Measurements from ENCODE around the gene CFAP54.
"Not testable (repeated sequence)": the region's sequence is repeated elsewhere in the genome, so short reads cannot be mapped to it uniquely, and the experiment has no call there.

CFAP54 gene

DNA sequence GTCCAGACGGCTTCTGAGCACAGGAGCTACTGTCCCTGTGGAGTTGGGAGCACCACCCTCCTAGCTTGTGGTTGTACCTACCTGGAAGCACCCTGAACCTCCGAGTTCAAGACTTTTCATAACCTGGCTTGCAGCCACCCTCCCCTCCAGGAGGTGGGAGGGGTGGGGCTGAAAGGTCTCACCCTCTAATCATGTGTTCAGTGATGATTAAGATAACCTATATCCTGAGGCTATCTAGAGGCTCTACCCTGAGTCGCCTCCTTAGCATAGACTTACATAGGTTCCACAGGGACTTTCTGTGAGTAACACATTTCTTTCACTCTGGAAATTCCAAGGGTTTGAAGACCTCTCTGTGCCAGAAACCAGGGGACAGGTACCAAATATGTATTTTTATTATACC, 146.5 kb downstream of the CFAP54 start:
- DNase-seq: no peak

DNA sequence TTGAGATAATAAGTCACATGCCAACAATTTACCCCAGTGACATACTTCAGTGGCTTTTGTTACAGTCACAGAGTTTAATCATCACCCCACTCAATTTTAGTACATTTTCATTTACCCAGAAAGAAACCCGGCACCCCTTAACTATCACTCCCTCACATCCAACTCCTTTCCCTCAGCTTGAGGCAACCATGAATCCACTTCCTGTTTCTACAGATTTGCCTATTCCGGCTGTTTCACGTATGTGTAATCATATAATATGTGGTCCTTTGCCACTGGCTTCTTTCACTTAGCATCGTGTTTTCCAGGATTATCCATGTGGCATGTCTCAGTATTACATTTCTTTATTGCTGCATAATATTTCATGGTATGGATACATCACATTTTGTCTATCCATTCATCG, 147.5 kb downstream of the CFAP54 start:
- no peak for DNase-seq

DNA sequence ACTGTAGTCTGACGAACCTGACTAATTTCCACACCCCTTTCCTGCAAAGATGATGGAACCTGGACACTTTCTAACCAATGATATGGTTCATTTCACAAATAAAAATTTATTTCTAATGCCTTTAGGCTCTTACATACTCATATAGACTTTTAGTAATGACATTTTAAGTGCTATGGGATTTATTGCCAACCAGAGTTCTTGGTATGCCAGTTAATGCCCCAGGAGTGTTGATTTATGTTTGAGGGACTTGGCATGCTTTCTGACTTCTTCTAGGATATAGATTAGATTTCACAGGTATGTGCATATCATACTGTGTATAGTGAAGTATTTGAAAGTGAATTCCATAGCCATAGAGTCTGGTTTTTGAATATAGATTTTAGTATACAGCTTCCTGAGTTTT, 159.5 kb downstream of the CFAP54 start:
- no peak for DNase-seq

DNA sequence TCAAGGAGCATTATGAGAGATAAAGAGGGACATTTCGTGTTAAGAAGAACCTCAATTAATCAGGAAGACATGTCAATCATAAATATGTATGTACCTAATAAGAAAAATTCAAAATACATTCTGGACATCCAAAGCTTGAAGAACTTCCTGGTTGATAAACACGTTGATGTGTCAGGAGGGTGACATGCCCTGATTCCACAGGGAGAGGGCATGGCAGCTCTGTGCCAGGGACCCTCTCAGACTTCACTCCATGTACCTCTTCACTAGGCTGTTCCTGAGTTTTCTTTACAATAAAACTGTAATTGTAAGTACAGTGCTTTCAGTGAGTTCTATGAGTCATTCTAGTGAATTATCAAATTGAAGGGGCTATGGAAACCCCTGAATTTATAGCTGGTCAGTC, 163.5 kb downstream of the CFAP54 start:
- no peak for DNase-seq

DNA sequence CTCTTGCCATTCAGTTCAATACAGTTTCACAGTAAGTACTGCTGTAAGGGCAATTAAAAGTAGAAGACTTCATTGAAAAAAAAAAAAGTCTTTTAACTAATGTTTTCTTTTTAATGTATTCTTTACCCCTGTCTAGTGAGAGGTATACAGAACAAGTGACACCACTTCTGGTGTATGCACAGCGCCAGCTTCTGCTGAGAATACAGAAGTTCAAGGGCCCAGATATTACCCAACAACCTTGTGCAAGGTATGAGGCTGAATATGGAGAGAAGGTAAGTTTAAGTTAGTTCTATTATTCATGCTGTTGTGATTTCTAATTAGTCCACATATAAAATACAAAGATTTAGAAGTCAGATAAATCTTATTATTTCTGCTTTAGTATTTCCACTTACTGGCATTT, 168.7 kb downstream of the CFAP54 start:
- DNase-seq: no peak

DNA sequence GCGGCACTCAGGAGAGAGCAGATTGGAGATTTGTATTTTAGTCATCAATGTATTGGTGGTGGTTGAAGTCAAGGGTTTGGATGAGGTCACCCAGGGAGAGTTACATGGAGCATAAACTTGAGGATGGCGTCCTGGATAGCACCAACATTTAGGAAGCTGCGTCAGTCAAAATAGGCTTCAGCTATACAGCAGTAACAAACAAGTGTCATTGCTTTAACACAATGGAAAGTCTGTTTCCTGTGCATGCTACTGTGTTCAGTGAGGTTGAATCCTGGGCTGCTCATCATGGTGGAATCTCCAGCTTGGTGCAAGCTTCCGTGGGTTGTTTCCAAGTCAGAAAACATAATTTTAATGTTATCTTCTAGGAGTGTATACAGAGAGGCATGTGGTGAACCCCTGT, 180.4 kb downstream of the CFAP54 start:
- no peak for DNase-seq

DNA sequence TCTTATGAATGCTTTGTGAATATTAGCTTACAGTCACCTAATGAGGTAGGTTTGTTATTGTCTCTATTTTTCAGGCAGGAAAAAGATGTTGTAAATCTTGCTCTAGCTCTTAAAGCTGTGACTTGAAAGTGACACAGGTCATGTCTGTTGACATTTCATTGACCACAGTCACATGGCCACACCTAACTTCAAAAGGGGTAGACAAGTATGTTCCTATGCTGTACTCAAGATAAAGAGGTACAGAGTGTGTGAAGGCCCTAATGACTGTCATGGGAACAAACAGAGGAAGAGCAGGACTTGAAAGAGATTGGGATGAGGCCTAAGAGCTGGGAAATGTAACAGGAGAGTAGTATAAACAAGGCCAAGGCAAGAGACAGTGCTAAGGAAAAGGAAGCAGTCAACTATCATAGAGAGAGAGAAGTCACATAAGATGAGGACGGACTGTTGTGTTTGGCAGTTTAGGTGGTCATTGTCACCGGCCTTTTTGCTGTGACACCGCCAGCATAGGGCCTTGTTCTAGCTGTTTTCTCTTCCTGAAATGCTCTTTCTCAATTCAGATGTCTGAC, 181.0 kb downstream of the CFAP54 start:
- no peak for DNase-seq

DNA sequence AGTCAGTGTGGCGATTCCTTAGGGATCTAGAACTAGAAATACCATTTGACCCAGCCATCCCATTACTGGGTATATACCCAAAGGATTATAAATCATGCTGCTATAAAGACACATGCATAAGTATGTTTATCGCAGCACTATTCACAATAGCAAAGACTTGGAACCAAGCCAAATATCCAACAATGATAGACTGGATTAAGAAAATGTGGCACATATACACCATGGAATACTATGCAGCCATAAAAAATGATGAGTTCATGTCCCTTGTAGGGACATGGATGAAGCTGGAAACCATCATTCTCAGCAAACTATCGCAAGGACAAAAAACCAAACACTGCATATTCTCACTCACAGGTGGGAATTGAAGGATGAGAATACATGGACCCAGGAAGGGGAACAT, 186.1 kb downstream of the CFAP54 start:
- DNase-seq: not testable (repeated sequence)

DNA sequence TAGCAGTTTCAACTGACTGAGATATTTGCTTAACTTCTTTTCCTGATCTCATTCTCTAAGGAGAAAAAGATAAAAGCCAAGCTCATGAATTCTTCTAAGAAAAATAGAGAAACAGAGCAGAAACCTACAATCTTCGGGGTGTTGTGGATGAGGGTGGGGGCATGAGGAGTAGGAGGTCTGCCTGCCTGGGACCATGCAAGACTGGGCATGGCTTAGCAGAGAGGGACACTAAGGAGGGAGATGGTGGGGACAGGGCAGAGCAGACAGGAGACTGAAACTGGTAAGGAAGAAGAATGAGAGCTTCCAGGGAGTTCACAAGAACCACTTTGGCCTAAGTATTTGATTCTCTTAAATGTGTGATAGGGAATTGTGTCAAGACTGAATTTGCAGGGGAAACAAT, 188.0 kb downstream of the CFAP54 start:
- no peak for DNase-seq

DNA sequence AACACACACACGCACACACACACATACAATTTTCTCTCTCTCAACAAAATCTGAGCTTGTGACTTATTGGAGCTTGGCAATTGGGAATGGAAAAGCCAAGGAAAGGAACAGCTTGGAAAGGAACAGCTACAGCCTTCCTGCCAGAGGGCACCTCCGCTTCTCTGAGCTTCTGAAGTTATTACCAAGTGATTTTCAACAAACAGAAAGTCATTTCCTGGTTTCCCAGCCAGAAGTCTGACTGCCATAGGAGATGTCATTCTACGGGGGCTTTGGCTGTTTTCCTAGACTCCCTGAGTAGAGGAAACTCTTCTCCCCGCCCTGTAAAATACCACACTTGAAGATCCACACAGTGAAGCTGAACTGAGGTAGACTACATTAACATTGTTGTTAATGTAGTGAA, 198.3 kb downstream of the CFAP54 start:
- no peak for DNase-seq

DNA sequence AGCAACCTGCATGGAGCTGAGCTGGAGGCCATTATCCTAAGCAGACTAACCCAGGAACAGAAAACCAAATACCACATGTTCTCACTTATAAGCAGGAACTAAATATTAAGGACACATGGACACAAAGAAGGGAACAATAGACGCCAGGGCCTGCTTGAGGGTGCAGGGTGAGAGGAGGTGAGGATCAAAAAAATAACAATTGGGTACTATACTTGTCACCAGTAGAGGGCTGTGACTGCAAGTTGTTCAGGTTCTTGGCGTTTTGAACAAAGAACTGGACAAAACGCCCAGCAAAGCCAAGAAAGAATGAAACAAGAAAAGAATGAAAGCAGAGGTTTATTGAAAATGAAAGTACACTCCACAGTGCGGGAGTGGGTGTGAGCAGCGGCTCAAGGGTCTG, 209.1 kb downstream of the CFAP54 start:
- DNase-seq: no peak

DNA sequence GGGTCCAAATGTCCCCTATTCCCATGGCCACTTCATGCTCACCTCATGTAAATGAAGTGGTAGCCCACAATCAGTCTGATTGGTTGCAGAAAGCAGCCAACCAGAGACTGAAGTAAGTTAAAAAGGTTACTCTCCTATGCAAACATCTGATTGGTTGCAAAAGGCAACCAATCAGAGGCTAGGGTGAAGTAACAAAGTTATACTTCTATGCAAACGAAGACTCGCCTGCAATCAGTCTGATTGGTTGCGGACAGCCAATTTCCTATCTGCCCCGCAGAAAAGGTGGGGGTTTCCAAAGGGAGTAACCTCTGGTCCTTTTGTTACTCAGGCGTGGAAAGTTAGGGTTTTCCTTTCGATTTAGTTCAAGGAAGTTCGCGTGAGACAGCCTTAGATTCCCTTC, 209.6 kb downstream of the CFAP54 start:
- DNase-seq: no peak

DNA sequence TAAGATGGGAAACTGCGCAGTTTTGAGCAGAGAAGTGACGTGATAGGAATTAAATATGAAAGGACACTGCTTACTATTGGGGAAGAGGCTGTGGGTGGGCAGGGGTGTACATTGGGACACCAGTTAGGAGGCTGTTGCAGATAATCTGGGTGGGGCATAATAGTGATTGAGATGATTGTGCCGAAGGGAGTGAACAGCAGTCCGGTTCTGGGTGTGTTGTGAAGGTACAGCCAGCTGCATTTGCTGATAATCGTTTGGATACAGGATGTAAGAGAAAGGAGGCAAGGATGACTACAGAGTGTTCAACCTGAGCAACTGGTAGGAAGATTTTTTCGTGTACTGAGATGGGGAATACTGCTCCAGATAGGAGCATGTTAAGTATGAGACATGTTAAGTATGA, 212.5 kb downstream of the CFAP54 start:
- DNase-seq: no peak

DNA sequence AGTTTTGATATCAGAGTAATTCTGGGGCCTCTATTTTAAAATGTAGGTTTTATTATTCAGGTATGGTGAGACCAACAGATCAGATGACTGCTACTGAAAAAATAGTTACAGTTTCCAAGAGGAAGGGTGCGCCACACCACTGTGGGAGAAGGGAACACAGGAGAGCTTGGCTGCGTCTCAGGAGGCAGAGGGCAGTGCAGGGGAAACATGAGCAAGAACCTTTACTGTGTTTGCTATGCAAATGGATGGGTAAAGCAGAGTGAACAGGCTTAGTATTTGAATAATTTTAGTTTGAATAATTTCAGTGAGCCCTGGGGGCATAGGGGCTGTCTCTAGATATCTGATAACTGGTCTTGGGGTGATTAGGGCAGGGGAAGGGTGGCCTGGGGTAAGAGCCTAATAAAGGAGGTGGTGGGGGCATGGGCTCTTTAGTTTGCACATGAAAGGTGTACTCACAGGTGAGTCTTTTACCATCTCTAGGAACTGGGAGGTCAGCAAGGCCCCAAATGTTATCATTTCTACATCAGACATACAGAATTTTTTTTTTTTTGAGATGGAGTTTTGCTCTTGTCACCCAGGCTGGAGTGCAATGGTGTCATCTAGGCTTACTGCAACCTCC, 220.9 kb downstream of the CFAP54 start:
- DNase-seq: no peak

DNA sequence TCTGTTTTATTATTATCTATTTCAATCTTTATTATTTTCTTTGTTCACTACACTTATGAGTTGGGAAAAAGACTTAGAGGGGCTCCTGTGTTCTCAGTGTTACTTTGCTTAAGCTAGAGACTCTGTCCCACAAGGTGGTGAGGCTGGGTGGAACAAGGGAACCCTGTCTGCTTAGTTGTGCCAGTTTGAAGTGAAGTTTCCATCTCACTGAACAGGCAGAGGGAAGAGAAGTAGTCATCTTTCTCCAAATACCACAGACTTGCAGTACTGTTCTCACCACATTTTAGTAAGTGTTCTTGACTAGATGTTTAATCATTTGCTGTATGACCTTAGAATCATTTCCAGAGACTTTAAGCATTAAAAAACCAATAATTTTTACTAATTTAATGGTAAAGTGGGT, 222.0 kb downstream of the CFAP54 start:
- DNase-seq: no peak

DNA sequence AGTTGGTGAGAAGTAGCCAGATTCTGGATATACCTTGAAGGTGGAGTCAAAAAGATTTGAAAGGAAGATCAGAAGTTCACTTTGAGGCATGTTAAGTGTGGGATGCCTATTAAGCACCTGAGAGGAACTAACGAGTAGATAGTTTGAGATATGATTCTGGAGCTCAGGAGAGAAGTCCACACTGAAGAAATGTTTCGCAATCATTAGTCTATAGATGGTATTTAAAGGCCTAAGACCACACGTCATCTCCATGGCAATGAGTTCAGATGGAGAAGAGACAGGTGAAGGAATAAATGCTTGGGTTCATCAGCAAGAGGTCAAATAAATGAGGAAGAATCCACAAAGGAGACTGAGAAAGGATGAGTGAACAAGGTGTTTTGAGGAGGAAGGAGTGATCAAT, 224.8 kb downstream of the CFAP54 start:
- DNase-seq: no peak

DNA sequence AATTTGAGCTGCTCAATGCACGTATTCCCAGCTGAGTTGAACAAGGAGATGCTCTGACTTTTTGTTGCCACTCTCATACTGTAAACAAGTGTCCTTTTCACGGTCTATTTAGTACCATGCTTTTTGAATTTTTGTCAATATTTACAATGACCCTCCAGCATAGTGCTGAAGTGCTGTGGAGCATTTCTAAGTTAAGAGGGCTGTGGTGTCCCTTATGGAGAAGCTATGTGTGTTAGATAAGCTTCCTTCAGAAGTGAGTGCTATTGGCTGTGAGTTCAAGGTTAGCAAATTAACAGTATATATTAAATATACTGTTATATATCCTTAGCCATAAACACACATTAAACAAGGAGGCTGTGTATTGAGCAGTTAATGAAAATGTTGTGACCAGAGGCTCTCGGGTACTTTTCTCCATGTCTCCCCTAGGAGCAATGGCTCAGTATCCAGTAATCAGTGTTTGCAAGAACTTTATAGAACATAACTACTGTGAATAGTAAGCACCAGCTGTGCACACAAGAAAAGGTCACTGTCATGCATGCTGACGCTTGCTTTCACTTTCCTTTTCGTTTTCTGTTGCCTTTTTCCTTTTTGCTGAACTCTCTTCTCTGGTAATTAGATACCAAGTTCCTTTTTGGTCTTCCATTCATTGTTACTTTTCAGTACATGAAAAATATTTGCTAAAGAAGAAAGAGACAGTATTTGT, 230.4 kb downstream of the CFAP54 start:
- DNase-seq: no peak

DNA sequence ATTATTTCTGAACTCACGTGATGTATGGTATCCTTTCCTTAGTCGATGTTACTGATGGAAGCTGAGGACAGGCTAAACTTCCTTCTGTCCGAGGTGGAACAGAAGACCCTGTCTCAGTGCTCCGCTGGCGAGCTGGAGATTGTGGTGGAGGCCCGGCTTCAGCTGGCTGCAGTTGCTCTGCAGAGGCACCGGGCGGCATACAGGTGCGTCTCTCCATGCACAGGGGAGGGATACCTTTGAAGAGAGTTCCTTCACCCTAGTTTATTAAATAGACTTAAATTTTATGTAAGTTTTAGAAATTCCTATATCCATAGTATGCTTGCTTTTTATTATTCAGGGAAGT, 231.0 kb downstream of the CFAP54 start:
- DNase-seq: no peak

DNA sequence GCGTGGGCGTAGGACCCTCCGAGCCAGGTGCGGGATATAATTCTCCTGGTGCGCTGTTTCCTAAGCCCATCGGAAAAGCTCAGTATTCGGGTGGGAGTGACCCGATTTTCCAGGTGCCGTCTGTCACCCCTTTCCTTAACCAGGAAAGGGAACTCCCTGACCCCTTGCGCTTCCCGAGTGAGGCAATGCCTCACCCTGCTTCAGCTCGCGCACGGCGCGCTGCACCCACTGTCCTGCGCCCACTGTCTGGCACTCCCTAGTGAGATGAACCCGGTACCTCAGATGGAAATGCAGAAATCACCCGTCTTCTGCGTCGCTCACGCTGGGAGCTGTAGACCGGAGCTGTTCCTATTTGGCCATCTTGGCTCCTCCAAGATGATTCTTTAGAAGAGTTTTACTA, 240.1 kb downstream of the CFAP54 start:
- not testable (repeated sequence) for DNase-seq

DNA sequence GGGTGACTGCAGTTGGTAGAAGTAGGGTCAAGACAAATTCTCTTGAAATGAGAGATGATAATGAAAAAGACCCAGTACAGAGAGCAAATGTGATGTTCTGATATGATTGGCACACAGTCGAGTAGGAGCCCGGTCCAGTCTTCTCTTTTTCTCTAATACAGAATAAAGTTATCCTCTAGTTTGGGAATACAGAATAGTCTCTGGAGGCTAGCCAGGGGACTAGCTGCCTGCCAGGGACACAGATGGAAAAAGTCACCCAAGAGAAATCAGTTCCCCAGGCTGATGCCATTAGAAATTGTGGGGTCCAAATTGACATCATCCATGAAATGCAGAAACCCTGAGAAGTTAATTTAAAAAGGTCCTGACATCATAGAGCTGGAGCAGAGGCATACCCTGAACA, 240.5 kb downstream of the CFAP54 start:
- no peak for DNase-seq

DNA sequence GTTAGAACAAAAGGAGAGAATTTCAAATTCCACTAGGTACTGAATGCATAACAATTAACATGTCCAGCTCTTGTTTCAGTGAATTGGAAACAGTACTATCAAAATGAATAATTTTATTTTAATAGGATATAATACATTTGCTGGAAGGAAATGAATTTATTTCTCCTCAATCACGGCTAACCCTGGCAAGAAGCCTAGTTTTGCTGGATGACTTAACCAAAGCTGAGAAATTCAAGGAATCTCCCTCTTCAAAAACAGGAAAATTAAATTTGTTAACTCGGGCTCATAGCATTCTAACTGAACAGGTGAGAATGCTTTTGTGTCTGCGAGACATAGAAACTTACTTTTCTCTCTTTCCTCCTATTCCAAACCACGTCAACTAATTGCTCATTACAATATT, 254.2 kb downstream of the CFAP54 start:
- DNase-seq: no peak

DNA sequence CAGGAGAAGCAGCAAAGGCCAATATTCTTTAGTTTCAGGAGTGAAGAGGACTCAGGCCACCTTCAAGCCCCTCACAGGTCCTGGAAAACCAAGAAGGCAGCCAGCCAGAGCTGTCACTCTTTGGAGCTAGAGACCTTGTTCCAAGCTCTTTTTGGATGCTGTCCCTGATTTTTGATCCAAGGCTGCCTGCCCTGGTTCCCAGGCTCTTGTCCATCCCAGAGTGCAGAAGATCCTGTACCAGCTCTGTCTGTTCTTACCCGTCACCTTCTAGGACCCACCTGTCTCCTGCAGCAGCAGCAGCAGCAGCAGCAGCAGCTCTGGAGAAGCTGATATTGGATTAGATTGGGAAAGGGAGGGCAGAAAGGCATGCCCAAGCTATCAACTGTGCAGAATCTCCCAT, 260.6 kb downstream of the CFAP54 start:
- DNase-seq: no peak

DNA sequence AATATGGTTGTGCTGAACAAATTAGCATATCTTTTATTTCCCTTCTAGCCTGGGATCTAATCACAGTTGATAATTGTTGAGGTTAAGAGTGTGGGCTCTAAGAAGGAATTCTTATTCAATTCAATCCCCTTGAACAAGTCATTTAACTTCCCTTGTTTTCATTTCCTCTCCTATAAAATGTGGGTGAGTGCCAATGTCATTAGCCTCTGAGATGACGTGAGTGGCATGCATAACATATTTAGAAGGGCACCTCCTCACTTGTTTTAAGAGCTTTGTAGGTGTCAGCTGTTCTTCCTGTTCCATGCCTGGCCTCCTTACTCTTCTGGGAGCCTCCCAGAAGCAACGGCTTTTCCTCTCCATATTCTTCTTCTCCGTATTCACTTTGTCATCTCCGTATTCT, 262.2 kb downstream of the CFAP54 start:
- DNase-seq: no peak

DNA sequence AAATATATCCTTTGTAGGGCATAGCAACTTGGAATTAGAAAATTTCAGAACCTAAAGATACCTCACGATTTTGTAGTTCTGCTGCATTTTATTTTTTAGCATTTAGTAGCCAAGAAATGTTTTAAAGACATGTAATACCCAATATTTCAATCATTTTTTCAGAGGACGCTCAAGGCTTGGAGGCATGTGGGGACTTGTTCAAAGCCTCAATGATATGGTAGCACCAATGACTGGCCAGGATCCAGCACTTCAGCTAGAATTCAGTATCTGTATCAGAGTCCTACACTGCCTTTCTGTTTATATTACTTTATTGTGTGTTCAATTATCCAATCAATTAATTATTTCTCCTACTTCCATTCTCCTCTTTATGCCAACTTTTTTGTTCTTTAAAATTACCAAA, 262.8 kb downstream of the CFAP54 start:
- no peak for DNase-seq

DNA sequence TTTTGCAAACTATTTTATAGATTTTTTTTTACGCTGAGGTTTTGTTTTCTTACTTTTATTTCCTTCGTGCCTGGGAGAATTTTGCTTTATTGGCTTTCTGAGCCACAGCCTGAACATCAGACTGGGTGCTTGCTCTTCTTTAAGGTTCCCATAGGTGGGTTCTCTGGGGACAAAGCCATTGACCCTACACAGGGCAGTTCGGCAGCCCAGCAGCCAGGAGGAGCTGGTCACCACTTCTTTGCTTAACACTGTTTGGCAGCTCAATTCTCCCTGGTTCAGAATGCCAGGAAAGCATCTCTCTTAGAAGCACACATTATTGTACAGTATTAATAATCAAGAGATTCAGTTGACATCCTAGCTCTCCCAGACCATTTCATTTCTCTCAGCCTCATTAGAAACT, 276.9 kb downstream of the CFAP54 start:
- no peak for DNase-seq
